OCI-LY7 (cell line): ENCODE measurements around the gene TPRN. TPM values are rescaled to one million over a fixed set of nuclear protein-coding genes. Genes with fewer than 3 reads are reported as not detected.

ENCODE experiments used
- BruUV-seq: library from RNA; stranded (reverse); fragments of 400-500 nt; replicated peaks from 2 replicates; lab custom pipeline; 2021; lab: Mats Ljungman, UMichigan
- CTCF ChIA-PET: fragments of 300-600 bp; sonication (Branson Sonifier 250); formaldehyde crosslinking; loops from one replicate; lab custom pipeline; 2022; ENCODE audit warnings: antibody characterized with exemption; ENCODE audit not compliant: unreplicated experiment; lab: Charles Lee
- POLR2A ChIA-PET: fragments of 300-600 bp; sonication (Branson Sonifier 250); formaldehyde crosslinking; loops from one replicate; lab custom pipeline; 2022; ENCODE audit warnings: antibody characterized with exemption; lab: Charles Lee
- DNase-seq: peaks from one replicate; pipeline ENCODE4 v3.0.0-alpha.2; 2015; ENCODE audit warnings: low spot score
- H2AFZ ChIP-seq: fragments of 200-600 bp; sonication (generic), shearing (Covaris generic); 2 replicates; pipeline ENCODE4 v1.6.1; 2014; ENCODE audit warnings: mild to moderate bottlenecking, antibody characterized with exemption, low read length, moderate library complexity
- H3K27ac ChIP-seq: fragments of 200-600 bp; sonication (generic); 2 replicates; pipeline ENCODE4 v1.5.1; 2014; ENCODE audit warnings: mixed run types, low read depth, mild to moderate bottlenecking, moderate library complexity, low read length, inconsistent platforms; ENCODE audit not compliant: poor library complexity, severe bottlenecking
- H3K36me3 ChIP-seq: fragments of 200-600 bp; sonication (generic); 2 replicates; pipeline ENCODE4 v1.6.1; 2014; ENCODE audit warnings: mild to moderate bottlenecking, antibody characterized with exemption, low read length, moderate library complexity, mixed read lengths; ENCODE audit not compliant: insufficient read depth
- H3K4me1 ChIP-seq: fragments of 200-600 bp; sonication (generic); 2 replicates; pipeline ENCODE4 v1.5.1; 2014; ENCODE audit warnings: mild to moderate bottlenecking, low read length; ENCODE audit not compliant: insufficient read depth, poor library complexity, severe bottlenecking
- H3K4me2 ChIP-seq: fragments of 200-600 bp; sonication (generic); 2 replicates; pipeline ENCODE4 v1.6.1; 2014; ENCODE audit warnings: mild to moderate bottlenecking, low read length
- H3K4me3 ChIP-seq: fragments of 200-600 bp; sonication (generic); 2 replicates; pipeline ENCODE4 v1.5.1; 2014; ENCODE audit warnings: mild to moderate bottlenecking, low read depth, low read length; ENCODE audit not compliant: poor library complexity, severe bottlenecking
- H3K79me2 ChIP-seq: fragments of 200-600 bp; sonication (generic); 2 replicates; pipeline ENCODE4 v1.6.1; 2016; ENCODE audit warnings: low read depth, mild to moderate bottlenecking, low read length, moderate library complexity, mixed read lengths; ENCODE audit not compliant: insufficient read depth
- H3K9me2 ChIP-seq: fragments of 200-600 bp; sonication (generic); 2 replicates; pipeline ENCODE4 v1.6.1; 2016; ENCODE audit warnings: mild to moderate bottlenecking, low read length, mixed read lengths; ENCODE audit not compliant: insufficient read depth
- H3K9me3 ChIP-seq: fragments of 200-600 bp; sonication (generic); 2 replicates; pipeline ENCODE4 v1.6.1; 2014; ENCODE audit warnings: mild to moderate bottlenecking, mixed run types, low read length, mixed read lengths
- H4K20me1 ChIP-seq: fragments of 200-600 bp; sonication (generic); 2 replicates; pipeline ENCODE4 v1.6.1; 2014; ENCODE audit warnings: mild to moderate bottlenecking, antibody characterized with exemption, low read length, moderate library complexity, mixed read lengths; ENCODE audit not compliant: insufficient read depth
- EZH2phosphoT487 ChIP-seq: fragments of 200-600 bp; sonication (generic); IDR thresholded peaks from 2 replicates; pipeline ENCODE4 v1.6.1; 2018; ENCODE audit warnings: low read depth, borderline replicate concordance, mild to moderate bottlenecking, mixed run types, antibody characterized with exemption, low read length, moderate library complexity, mixed read lengths
- intact Hi-C: fragments of 100-400 bp; cut with micrococcal nuclease; formaldehyde crosslinking; loops from one replicate; pipeline ENCODE4 v1.10.0; 2022; ENCODE audit not compliant: unreplicated experiment
- total RNA-seq, 2 experiments: library from RNA; depleted of rRNA in 1 of 2; stranded (reverse); fragments of >200 nt in 1 of 2; shearing (Covaris generic) in 1 of 2; gene quantifications; 2 replicates each; pipeline ENCODE4 v1.2.3, GENCODE V29; 2014 to 2022
- TF ChIP-seq, protein P1 (sequence below): fragments of 200-600 bp; sonication (generic); conservative IDR thresholded peaks from 2 replicates; pipeline ENCODE4 v1.5.1; 2014; ENCODE audit warnings: mild to moderate bottlenecking, antibody characterized with exemption, low read length, moderate library complexity, mixed read lengths

The TPRN gene
- total RNA-seq, 2 experiments from 2014 or later: 9.0 to 15.9 TPM

DNA sequence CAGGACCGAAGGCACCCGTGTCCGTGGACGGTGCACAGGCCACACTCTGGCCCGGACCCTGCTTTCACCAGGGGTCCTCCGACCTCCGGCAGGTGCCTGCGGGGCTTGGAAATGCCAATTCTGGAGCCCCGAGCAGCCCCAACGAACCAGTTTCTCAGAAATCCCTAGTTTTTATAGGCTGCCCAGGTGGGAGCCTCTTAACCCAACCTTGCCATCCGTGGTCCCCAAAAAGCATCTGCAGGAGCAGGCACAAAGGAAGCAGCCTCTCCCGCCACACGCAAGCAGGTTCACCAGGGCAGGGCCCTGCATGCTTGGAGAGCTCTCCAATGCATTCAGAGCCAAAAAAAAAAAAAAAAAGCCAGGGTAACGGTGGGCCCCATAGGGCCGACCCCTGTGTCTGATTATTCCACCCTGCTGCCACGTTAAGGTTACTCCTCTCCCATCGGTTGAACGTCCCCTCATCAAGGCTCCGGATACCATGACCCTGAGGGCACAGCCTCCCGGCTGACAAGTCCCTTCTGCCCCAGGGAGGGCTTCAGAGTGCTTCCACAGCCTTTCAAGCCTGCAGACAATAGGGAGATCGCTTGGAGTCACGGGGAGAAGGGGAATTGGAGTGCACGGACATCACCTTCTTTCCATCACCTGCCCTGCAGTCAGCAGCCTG lies 796 bp upstream of the TPRN start:
- DNase-seq: no peak
- TF ChIP-seq EZH2phosphoT487: no peak
- TF ChIP-seq, protein P1, sequence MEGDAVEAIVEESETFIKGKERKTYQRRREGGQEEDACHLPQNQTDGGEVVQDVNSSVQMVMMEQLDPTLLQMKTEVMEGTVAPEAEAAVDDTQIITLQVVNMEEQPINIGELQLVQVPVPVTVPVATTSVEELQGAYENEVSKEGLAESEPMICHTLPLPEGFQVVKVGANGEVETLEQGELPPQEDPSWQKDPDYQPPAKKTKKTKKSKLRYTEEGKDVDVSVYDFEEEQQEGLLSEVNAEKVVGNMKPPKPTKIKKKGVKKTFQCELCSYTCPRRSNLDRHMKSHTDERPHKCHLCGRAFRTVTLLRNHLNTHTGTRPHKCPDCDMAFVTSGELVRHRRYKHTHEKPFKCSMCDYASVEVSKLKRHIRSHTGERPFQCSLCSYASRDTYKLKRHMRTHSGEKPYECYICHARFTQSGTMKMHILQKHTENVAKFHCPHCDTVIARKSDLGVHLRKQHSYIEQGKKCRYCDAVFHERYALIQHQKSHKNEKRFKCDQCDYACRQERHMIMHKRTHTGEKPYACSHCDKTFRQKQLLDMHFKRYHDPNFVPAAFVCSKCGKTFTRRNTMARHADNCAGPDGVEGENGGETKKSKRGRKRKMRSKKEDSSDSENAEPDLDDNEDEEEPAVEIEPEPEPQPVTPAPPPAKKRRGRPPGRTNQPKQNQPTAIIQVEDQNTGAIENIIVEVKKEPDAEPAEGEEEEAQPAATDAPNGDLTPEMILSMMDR: no peak
- H2AFZ ChIP-seq: no peak overlapping the region
- H3K4me2 ChIP-seq: peak overlapping the region; percentile 97
- peaks cover 4% of the 10 kb centered on the region; the same call in 1 of the 2 replicates for H3K36me3 ChIP-seq
- intact Hi-C loops: loop anchor here (2.0 kb wide), 3 partner anchors 21 to 75 kb away; partner anchors contain the start of gene RNF208
- ChIA-PET CTCF (interaction anchor here (0.6 kb wide), 1 partner anchor 13 kb away, joined by 3 read pairs; the partner anchor contains the start of gene ANAPC2), POLR2A (interaction anchor here (0.6 to 2.5 kb wide), 7 partner anchors 12 to 401 kb away, joined by 3 to 16 read pairs (median 4); partner anchors contain the start of genes ANAPC2, MAN1B1, SSNA1 and TUBB4B)
- no peaks in the 10 kb centered on the region for H3K9me3 ChIP-seq
- peaks cover 35% of the 10 kb centered on the region for H3K4me1 ChIP-seq
- no TSS peak for BruUV-seq
- peaks cover 49% of the 10 kb centered on the region for H3K79me2 ChIP-seq
- peak overlapping the region; percentile 49 for H3K27ac ChIP-seq
- peaks cover 13% of the 10 kb centered on the region; the same call in 1 of the 2 replicates for H4K20me1 ChIP-seq
- peak overlapping the region; percentile 76 for H3K4me3 ChIP-seq
- no peaks in the 10 kb centered on the region for H3K9me2 ChIP-seq

- peaks cover 7% of the 10 kb centered on the region; the same call in 1 of the 2 replicates for H4K20me1 ChIP-seq
- H3K9me3 ChIP-seq: no peaks in the 10 kb centered on the region
- no peak overlapping the region for H3K27ac ChIP-seq
- H3K79me2 ChIP-seq: peaks cover 34% of the 10 kb centered on the region
- ChIA-PET POLR2A (no interaction called here), CTCF (no interaction called here)
- TF ChIP-seq EZH2phosphoT487: no peak
- TF ChIP-seq, protein P1: no peak
- intact Hi-C loops: loop anchor here (1.0 to 2.0 kb wide), 5 partner anchors 23 to 73 kb away; partner anchors contain the start of genes RNF208 and RNF224
- H2AFZ ChIP-seq: no peak overlapping the region
- peaks cover 4% of the 10 kb centered on the region; the same call in 1 of the 2 replicates for H3K36me3 ChIP-seq
- no peak for DNase-seq
- peak overlapping the region; percentile 31 for H3K4me3 ChIP-seq
- no TSS peak for BruUV-seq
- H3K4me2 ChIP-seq: peak overlapping the region; percentile 38; the same call in 1 of the 2 replicates
- peaks cover 31% of the 10 kb centered on the region for H3K4me1 ChIP-seq
- H3K9me2 ChIP-seq: no peaks in the 10 kb centered on the region
Observed at GRCh38 chr9:137199411-137200121, 975 bp downstream of the TPRN start.
